HL-60 (cell line): Measurements from ENCODE around the gene EPB41.

Experiments used
- CTCF ChIP-seq: IDR thresholded peaks from one replicate; pipeline ENCODE4 v1.5.1; 2011; ENCODE audit warnings: low read length, control low read depth, inconsistent platforms; ENCODE audit not compliant: insufficient read depth
- POLR2AphosphoS5 ChIP-seq: IDR thresholded peaks from 2 replicates; pipeline ENCODE4 v1.6.1; 2012; ENCODE audit warnings: low read depth

DNA sequence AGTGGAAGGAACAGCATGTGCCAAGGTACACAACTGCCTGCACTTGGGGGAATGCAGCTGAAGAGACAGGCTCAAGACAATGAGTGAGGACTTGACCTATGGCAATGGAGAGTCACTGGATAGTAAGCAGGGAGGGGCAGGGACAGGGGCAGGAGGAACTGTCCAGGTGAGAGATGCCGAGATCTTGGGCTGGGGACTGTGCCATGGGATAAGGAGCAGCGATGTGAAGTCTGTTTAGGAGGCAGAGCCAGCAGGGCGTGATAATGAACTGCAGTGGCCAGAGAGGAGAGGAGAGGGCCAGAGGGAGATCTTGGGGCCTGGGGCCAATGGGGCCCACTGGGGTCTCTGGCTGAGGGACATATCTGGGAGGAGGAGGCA, 17.8 kb upstream of the EPB41 start:
- TF ChIP-seq CTCF (no peak), POLR2AphosphoS5 (no peak)
